DMS53 (cell line): ENCODE results near the gene CHRM5.

Experiments
- DNase-seq: peaks from one replicate; lab custom pipeline; 2025; lab: John Stamatoyannopoulos, UW

The CHRM5 gene

GRCh38 chr15:34085746-34086145 lies 117.4 kb downstream of the CHRM5 start:
- no peak for DNase-seq

GRCh38 chr15:34099914-34100313 lies 131.6 kb downstream of the CHRM5 start:
- no peak for DNase-seq

DNA sequence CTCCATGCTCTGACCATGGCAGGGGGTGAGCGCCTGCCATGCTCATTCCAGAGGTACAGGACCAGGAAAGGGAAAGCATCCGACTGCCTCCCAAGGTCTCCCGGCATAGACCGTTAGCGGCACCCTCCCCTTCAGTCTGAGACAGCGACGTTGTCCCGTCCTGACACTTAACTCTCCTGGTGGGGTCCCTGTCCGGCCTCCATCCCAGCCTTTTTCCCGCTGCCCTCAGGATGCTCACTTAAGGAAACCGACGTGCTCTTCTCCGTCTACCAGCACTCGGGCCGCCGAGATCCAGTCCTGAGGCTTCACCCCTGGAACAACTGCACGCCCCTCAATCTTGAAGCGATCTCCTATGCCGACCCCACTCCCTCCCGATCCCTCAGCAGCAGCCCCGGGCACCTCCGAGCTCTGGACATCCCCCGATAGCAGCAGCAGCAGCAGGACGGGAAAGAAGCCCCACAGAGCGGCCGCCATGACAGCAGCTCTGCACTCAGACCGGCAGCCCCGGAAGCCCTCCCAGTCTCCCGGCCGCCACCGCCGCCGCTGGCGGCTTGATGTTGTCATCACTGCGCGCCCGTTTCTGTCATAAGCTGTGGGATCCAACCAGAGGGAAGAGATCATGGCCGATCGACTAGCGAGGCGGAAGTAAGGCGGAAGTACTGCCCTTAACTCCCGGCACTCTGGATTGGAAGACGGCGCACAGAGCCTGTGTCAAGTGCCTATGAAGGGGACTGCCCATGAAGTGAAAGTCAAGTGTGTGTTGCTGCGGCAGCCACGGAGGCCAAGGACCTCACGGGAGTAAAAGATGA lies 133.3 kb downstream of the CHRM5 start, which contains the start of the genes EMC7 and PGBD4:
TSS of gene EMC7 (minus strand) at position 497 of the 809 bp plus-strand sequence. CDS start at position 474, 23 bp downstream.
TSS of gene PGBD4 (plus strand) at position 718 of the 809 bp plus-strand sequence. CDS start 449 bp downstream, outside the sequence.
- DNase-seq = peak; percentile 98

- no peak for DNase-seq
Measured at GRCh38 chr15:34102175-34102925, 134.1 kb downstream of the CHRM5 start.

DNA sequence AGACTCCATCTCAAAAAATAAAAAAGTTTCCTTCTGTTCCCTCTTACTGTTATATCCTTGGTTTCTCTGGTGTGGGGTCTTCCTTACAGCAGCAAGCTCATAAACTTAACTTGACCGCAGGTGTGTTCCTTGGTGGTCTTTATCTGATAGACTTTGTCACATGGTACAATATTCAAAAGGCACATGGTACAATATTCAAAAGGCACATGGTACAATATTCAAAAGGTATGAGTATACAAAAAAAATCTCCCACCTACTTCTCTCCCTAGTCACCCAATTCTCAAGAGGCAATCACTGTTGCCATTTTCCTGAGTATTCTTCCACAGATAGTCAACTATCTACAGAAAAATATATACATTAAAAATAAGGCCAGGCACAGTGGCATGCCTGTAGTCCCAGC lies 138.1 kb downstream of the CHRM5 start:
- no peak for DNase-seq

GRCh38 chr15:34107315-34107714 lies 139.0 kb downstream of the CHRM5 start:
- no peak for DNase-seq

DNA sequence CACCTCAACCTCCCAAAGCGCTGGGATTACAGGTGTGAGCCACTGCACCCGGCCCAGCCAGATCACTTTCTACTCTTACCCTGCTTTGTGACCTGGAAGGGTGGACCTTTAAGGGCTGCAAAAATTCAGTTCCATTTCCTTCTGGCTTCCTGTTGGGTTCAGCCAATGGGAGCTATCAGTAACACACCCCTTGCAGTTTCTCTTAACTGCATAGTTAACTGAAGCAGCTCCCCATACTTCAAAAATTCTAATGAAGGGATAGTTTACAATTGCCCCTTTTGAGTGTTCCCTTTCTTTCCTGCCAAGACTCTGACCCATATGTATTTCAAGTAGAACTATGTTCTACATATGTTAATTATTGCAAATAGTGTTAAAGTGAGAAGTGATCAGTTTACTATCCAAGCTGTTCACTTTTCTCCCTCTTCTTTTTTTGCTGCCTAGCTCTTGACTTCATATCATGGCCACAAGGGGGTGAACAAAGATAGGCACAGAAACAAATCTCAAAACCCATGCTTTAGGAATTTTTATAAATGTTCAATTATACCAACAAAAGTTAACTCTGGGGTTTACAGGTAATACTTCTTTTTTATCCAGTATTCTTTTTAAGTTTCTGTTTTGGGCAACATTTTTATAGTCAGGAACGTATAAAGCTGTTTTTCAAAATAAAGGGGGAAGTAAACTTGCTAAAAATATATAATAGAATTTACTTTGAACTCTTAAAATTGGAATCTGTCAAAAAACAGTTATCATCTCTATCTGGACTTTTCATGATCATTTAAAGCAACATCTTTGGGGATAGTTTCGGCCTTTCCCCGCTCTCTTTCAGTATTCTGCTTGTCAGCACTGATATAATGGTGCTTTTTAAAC lies 141.7 kb downstream of the CHRM5 start:
- peak; percentile 54 for DNase-seq

DNA sequence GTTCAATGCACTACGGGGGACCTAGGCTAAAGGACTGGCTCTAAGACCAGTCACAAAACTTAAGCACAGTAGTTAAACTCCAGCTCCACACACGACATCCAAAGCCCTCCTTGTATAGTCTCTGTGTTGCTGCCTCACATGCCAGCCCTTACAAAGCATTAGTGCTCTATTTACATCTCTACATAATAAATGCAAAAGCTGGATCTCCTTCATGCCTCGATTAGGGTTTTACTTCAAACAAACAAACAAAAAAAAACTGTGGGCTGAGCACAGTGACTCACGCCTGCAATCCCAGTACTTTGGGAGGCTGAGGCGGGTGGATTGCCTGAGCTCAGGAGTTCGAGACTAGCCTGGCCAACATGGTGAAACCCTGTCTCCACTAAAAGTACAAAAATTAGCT lies 143.2 kb downstream of the CHRM5 start:
- DNase-seq = no peak

DNA sequence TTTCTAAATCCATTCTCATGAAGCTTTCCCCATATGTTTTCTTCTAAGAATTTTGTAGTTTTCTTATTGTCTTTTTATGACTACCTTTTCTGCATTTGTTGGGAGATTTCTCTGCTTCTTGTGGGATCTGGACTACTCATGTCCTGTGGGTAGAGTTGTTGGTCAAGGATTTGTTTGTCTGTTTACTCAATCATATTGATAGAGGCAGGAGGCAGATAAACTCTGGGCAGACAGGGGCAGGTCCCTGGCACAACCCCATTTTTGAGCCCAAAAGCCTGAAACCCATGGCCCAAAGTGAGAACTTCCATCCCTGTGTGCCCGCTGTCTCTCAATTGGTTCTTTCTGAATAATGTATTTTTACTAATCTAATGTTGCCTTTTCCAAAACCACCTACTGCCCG lies 145.9 kb downstream of the CHRM5 start:
- DNase-seq = no peak

GRCh38 chr15:34114739-34115138 lies 146.4 kb downstream of the CHRM5 start:
- DNase-seq = no peak

- no peak for DNase-seq
Measured at GRCh38 chr15:34116620-34117019, 148.3 kb downstream of the CHRM5 start.
